B cell (primary cell): Measurements from ENCODE around the gene LRP6. TPM values are rescaled to one million over a fixed set of nuclear protein-coding genes. Genes with fewer than 3 reads are reported as not detected.
A peak's percentile ranks its signal among the peaks of the same experiment; 100 is the strongest.

Experiments
- ATAC-seq: fragments of 200-7000 bp; cut with Tn5 transposase; one replicate; pipeline ENCODE4 v1.10.0; 2021; ENCODE audit warnings: low read depth, mild to moderate bottlenecking, moderate number of reproducible peaks, moderate library complexity
- CTCF ChIA-PET: fragments of 350-600 bp; sonication (Branson Sonifier 250); formaldehyde crosslinking; loops from one replicate; lab custom pipeline; 2021; ENCODE audit warnings: antibody characterized with exemption, inconsistent platforms; lab: Charles Lee
- POLR2A ChIA-PET: fragments of 350-600 bp; sonication (Branson Sonifier 250); formaldehyde crosslinking; loops from one replicate; lab custom pipeline; 2021; ENCODE audit warnings: antibody characterized with exemption; lab: Charles Lee
- DNase-seq: peaks from one replicate; pipeline ENCODE4 v3.0.0; 2013
- H2AFZ ChIP-seq: 2 replicates; pipeline ENCODE4 v1.6.1; 2012; ENCODE audit warnings: mild to moderate bottlenecking, low read depth, low read length; ENCODE audit not compliant: insufficient read depth, poor library complexity, severe bottlenecking
- H3K27ac ChIP-seq, 2 donors: 1 replicate in 1 of 2; 2 replicates in 1 of 2; pipeline ENCODE4 v1.5.1; 2012 to 2013; ENCODE audit warnings: low read length in 2 of 2, mild to moderate bottlenecking in 2 of 2, moderate library complexity in 1 of 2
- H3K27me3 ChIP-seq, 4 experiments: fragments of 200-600 bp in 1 of 4; sonication (generic) in 1 of 4; replicated peaks in 1 of 4; 1 replicate in 2 of 4; 2 replicates in 2 of 4; pipeline versions ENCODE4 v1.6.1 to v1.7.0; 2013 to 2016; ENCODE audit warnings: low read length in 3 of 4, mild to moderate bottlenecking in 2 of 4, mixed read lengths in 1 of 4, moderate library complexity in 1 of 4; ENCODE audit not compliant: insufficient read depth in 4 of 4, control insufficient read depth in 3 of 4; ENCODE audit errors: control extremely low read depth in 1 of 4
- H3K36me3 ChIP-seq, 2 experiments: replicated peaks in 1 of 2; 1 replicate in 1 of 2; 2 replicates in 1 of 2; pipeline versions ENCODE4 v1.6.1 to v1.7.1; 2013; ENCODE audit warnings: low read length in 1 of 2; ENCODE audit not compliant: insufficient read depth in 2 of 2, control insufficient read depth in 1 of 2; ENCODE audit errors: control extremely low read depth in 1 of 2, extremely low read depth in 1 of 2
- H3K4me1 ChIP-seq, 2 donors: fragments of 200-600 bp in 1 of 2; sonication (generic) in 1 of 2; 1 replicate in 1 of 2; 2 replicates in 1 of 2; pipeline versions ENCODE4 v1.5.1 to v1.6.1; 2013 to 2017; ENCODE audit warnings: low read length in 2 of 2; ENCODE audit not compliant: control insufficient read depth in 2 of 2, insufficient read depth in 2 of 2
- H3K4me2 ChIP-seq: replicated peaks from 2 replicates; pipeline ENCODE3; 2012; ENCODE audit warnings: mild to moderate bottlenecking, low read depth, low read length; ENCODE audit not compliant: poor library complexity, severe bottlenecking
- H3K4me3 ChIP-seq, 5 experiments: fragments of 200-600 bp in 1 of 5; sonication (generic) in 1 of 5; 1 replicate in 3 of 5; 2 replicates in 2 of 5; pipeline versions ENCODE4 v1.5.1 to v1.7.0; 2011 to 2016; ENCODE audit warnings: low read length in 4 of 5, mild to moderate bottlenecking in 4 of 5, low read depth in 2 of 5, control low read depth in 1 of 5, moderate library complexity in 1 of 5; ENCODE audit not compliant: insufficient read depth in 1 of 5; ENCODE audit errors: control extremely low read depth in 1 of 5, extremely low read depth in 1 of 5
- H3K79me2 ChIP-seq: fragments of 200-600 bp; sonication (generic); one replicate; pipeline ENCODE4 v1.6.0; 2016; ENCODE audit warnings: low read length; ENCODE audit not compliant: control insufficient read depth, insufficient read depth
- H3K9ac ChIP-seq: fragments of 200-600 bp; sonication (generic); 2 replicates; pipeline ENCODE4 v1.6.1; 2017; ENCODE audit warnings: mild to moderate bottlenecking, low read length, moderate library complexity
- H3K9me3 ChIP-seq, 3 donors: one replicate each; pipeline versions ENCODE4 v1.6.1 to v1.7.1; 2013; ENCODE audit warnings: low read length in 2 of 3; ENCODE audit not compliant: control insufficient read depth in 2 of 3, insufficient read depth in 1 of 3; ENCODE audit errors: control extremely low read depth in 1 of 3
- H4K20me1 ChIP-seq: 2 replicates; pipeline ENCODE4 v1.6.0; 2012; ENCODE audit warnings: mild to moderate bottlenecking, low read length; ENCODE audit not compliant: insufficient read depth, control insufficient read depth, poor library complexity, severe bottlenecking
- H3K27ac Mint-ChIP-seq: one replicate; pipeline ENCODE4 v1.8.0; 2021; ENCODE audit warnings: mixed read lengths
- H3K27me3 Mint-ChIP-seq: one replicate; pipeline ENCODE4 v1.8.0; 2021; ENCODE audit warnings: mixed read lengths
- H3K4me1 Mint-ChIP-seq: one replicate; pipeline ENCODE4 v1.8.0; 2021; ENCODE audit warnings: mixed read lengths
- H3K4me3 Mint-ChIP-seq: one replicate; pipeline ENCODE4 v1.8.0; 2021; ENCODE audit warnings: mixed read lengths
- H3K9me3 Mint-ChIP-seq: one replicate; pipeline ENCODE4 v1.8.0; 2022; ENCODE audit warnings: mixed read lengths; ENCODE audit not compliant: insufficient read depth
- CTCF ChIP-seq: fragments of 200-600 bp; IDR thresholded peaks from one replicate; pipeline ENCODE4 v1.8.0; 2022; ENCODE audit warnings: antibody characterized with exemption, mild to moderate bottlenecking
- EZH2 ChIP-seq: IDR thresholded peaks from 2 replicates; pipeline ENCODE4 v1.6.1; 2012; ENCODE audit warnings: borderline replicate concordance, low read depth, mild to moderate bottlenecking, moderate library complexity, low read length; ENCODE audit not compliant: insufficient read depth, poor library complexity, severe bottlenecking
- WGBS: methylation state at CpG from one replicate; pipeline ENCODE4 v1.1.5; 2013; ENCODE audit warnings: missing lambda C conversion rate; ENCODE audit not compliant: insufficient coverage; 5-methylcytosine and 5-hydroxymethylcytosine counted together
- intact Hi-C: fragments of 100-400 bp; cut with micrococcal nuclease; formaldehyde crosslinking; loops from one replicate; pipeline ENCODE4 v1.10.0; 2022
- polyA plus RNA-seq: library from polyadenylated mRNA; depleted of rRNA; stranded (reverse); fragments of >200 nt; gene quantifications from 2 replicates; pipeline ENCODE4 v1.2.3, GENCODE V29; 2012
- total RNA-seq, 2 donors: library from RNA; stranded (reverse); fragments of 120-200 nt in 1 of 2; gene quantifications; 1 replicate in 1 of 2; 2 replicates in 1 of 2; pipeline versions ENCODE4 v1.2.3 to v1.2.4, GENCODE V29; 2013 to 2022

The LRP6 gene
- total and polyA plus RNA-seq, 2 donors (not counting 1 experiment from before 2014, with no cell fraction given) = 0.34 to 2.8 TPM

GRCh38 chr12:12270226-12270625 lies 3.4 kb upstream of the LRP6 start:
- peaks cover 0 to 24% (median 14%) of the 10 kb centered on the region in 4 experiments for H3K27me3 ChIP-seq
- TF ChIP-seq EZH2 = no peak
- no peak for TF ChIP-seq CTCF
- no peak for ATAC-seq
- no peak overlapping the region for H3K27ac ChIP-seq
- H3K4me2 ChIP-seq = no peak overlapping the region
- WGBS = 96% methylated on average over 5 of the region's 6 CpGs
- Mint-ChIP-seq H3K4me3 (no peak overlapping the region), H3K9me3 (no peaks in the 10 kb centered on the region), H3K27ac (no peak overlapping the region), H3K27me3 (peaks cover 19% of the 10 kb centered on the region), H3K4me1 (peaks cover 19% of the 10 kb centered on the region)
- H4K20me1 ChIP-seq = no peaks in the 10 kb centered on the region
- H3K79me2 ChIP-seq = no peaks in the 10 kb centered on the region
- no peak overlapping the region for H3K4me3 ChIP-seq
- H2AFZ ChIP-seq = no peak overlapping the region
- CTCF ChIA-PET = no interaction called here
- DNase-seq = no peak
- no peak overlapping the region for H3K9ac ChIP-seq
- POLR2A ChIA-PET = no interaction called here
- H3K4me1 ChIP-seq = peaks cover 13 to 17% of the 10 kb centered on the region in 2 donors
- intact Hi-C loops = no loop called here
- no peaks in the 10 kb centered on the region for H3K36me3 ChIP-seq
- H3K9me3 ChIP-seq = peaks cover 0 to 18% (median 0%) of the 10 kb centered on the region in 3 donors

- peaks cover 0 to 18% (median 0%) of the 10 kb centered on the region in 3 donors for H3K9me3 ChIP-seq
- 66% methylated on average over 6 of the region's 6 CpGs for WGBS
- CTCF ChIA-PET = interaction anchor here (0.8 kb wide), 1 partner anchor 9 kb away, joined by 3 read pairs; no protein-coding TSS in a partner anchor
- TF ChIP-seq CTCF (no peak), EZH2 (no peak)
- H3K27me3 ChIP-seq = peaks cover 0 to 36% (median 25%) of the 10 kb centered on the region in 4 experiments
- peak overlapping the region; percentile 80 for H2AFZ ChIP-seq
- ATAC-seq (no peak), DNase-seq (peak; percentile 6)
- Mint-ChIP-seq H3K4me1 (peaks cover 21% of the 10 kb centered on the region), H3K27me3 (peaks cover 35% of the 10 kb centered on the region), H3K27ac (no peak overlapping the region), H3K9me3 (no peaks in the 10 kb centered on the region), H3K4me3 (peak overlapping the region; percentile 90)
- intact Hi-C loops = loop anchor here (2.0 kb wide), 1 partner anchor 89 kb away; the partner anchor contains the start of gene BORCS5
- no peaks in the 10 kb centered on the region for H4K20me1 ChIP-seq
- no peak overlapping the region for H3K27ac ChIP-seq
- POLR2A ChIA-PET = no interaction called here
- H3K4me1 ChIP-seq = peaks cover 15 to 17% of the 10 kb centered on the region in 2 donors
- no peaks in the 10 kb centered on the region for H3K79me2 ChIP-seq
- peak overlapping the region; percentile 70 for H3K9ac ChIP-seq
- H3K4me3 ChIP-seq = peak overlapping the region in 1 of 5 experiments; percentile 68
- no peaks in the 10 kb centered on the region for H3K36me3 ChIP-seq
- peak overlapping the region; percentile 93 for H3K4me2 ChIP-seq
Observed at GRCh38 chr12:12267742-12268200, 927 bp upstream of the LRP6 start.
